CD4-positive, alpha-beta T cell treated with Interleukin-15 for 1 hour (primary cell): Measurements from ENCODE around the gene HAAO.
"Not testable (repeated sequence)": the region's sequence is repeated elsewhere in the genome, so short reads cannot be mapped to it uniquely, and the experiment has no call there.

Source experiments
- DNase-seq: peaks from one replicate; pipeline ENCODE4 v3.0.0-alpha.2; 2020

Gene HAAO

DNA sequence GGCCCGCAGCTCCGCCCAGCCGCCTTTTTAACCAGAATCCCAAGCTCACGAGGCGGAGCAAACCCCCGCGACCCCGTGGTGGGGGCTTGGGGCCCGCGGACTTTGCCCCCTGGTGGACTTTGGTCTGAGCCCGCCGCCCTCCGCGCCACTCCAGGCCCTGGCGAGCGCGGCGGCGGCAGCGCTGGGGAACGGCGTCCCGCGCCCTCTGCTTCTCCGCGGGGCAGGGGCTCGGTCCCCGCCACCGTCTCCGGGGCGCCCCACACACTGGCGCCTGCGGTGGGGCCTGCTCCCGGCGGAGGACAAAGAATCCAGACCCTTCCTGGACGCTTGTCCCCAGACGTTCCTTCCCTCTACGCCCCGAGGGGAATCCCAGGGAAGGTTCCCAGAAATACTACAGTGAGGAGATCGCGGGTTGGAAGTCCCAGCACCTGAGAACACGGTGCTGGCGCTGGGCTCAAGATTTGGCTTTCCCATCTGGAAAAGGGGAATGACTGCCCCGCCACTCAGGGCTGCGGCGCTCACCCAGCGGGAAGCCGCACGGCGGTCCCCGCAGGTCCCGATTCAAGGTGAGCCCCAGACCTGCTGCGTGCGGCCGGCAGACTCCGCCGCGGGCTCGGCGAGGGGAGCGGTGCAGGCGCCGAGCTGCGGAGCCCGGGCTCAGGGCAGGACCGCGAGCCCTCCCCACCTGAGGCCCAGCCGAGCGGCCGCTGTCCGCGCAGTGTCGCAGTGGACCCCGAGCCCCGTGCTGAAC lies at the start of gene HAAO:
Gene HAAO, minus strand, starts transcription at position 1 of the 751 bp plus-strand sequence. CDS start 47 bp downstream, outside the sequence.
- DNase-seq, result peak; percentile 19

DNA sequence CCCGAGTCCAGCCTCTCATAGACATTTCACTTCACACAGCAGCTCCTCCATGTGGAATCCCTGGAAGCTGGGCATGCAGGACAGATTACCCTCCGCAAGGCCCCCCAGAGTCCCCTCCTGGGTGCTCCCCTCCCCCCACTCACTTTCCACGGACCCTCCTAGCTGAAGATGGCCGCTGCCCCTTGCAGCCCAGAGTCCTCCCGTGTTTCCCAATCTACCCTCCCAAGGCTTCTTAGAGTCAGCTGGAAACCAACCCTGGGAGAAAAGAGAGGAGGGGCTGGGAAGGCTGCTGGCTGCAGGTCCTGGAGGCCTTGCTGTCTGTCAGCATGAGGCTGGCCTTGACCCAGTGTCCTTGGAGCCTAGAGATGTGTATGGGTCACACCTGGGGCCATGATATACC lies 49.0 kb upstream of the HAAO start:
- DNase-seq, result no peak

DNA sequence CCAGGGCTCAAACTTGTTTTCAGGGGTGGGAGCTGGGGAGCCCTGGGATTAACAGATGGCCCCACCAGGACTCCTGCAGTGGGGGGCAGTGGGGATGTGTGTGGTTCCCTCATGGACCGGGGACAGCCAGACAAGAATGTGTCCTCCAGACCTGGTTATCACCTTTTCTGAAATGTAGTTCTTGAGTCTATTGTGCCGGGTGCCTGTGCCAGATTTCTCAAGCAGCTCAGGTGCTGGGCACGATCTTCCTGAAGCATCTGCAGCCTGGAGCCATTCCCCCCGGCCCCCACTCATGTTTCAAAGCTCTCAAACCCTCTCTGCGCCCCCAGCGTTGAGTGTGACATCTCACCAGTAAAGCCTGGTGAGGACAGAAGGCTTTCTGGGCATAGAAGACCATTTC lies 48.4 kb upstream of the HAAO start:
- DNase-seq, result no peak

DNA sequence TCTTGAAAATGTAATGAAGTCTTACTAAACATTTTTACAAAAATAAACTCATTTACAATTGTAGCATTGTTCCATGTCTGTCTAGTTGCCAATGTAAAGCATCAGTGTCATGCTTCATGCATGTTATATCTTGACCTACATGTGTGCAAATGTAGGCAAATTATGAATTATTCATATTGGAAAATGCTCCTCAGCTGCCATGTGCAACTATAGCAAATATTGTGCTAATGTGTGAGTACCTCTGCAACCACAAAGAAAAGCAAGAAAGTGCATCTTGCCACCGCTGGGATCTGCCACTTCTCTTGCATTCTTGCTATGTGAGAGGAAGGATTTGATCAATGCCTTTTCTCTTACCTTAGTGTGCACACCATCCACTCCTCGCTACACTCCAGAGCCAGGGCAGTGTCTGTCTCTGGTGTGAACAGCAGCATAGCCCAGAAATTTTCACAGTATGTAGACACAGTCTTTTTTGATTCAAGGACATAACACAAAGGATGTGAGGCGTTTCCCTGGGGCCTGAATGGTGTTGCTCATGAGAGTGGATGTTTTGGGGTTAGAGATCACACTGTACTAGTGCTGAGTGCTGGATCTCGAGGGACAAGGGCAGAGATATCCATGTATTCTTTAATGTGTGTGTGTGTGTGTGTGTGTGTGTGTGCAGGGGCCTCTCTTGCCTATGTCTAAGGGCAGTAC lies 47.6 kb upstream of the HAAO start:
- no peak for DNase-seq

DNA sequence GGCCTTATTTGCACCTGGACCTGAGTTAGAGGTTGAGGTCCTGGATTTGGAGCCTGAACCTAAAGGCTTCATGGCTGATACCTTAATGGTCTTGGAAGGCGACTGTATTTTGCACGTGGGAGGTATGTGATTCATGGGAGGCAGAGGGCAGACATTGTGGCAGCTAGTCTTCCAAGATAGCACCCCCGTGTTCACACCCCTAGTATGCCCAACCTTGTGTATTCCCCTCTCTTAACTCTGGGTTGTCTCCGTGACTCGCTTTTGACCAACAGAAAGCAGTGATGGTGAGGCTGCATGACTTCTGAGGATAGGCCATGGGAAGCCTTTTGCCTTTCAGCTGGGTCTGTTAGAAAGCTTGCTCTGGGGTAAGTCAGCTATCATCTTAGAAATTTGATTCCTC lies 45.8 kb upstream of the HAAO start:
- DNase-seq, result no peak

DNA sequence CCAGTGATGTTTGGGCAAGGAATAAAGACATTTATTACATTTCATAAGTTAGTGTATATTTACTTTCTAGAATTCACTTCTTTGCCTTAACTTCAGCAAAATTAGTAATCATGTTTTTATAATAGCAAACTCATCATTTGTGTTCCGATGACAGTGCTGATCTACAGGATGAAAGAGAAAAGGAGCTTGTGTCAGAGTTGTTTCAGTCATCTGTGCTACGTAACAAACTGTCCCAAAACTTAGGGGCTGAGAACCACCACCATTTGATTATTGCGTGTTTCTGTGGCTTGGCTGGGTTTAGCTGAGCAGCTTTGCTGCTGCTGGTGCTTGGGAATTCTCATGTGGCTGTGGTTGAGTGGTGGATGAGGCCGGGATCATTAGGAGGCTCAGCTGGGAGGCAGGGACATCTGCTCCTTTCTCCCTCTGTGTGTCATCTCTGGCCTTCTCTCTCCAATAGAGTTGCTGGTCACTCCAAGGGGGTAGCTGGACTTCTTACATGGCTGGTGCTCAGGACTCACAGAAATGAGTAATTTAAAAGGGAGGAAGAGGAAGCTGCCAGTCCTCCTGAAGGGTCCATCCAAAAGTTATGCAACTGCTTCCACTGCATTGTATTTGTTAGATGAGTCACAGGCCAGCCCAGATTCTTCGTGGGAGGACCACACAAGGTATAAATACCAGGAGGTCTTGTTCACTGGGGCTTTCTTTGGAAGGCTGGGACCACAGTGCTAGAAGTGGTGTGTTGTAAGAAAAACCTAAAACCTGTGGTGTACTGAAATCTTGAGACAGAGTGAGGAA lies 43.4 kb upstream of the HAAO start:
- DNase-seq, result peak; percentile 32

DNA sequence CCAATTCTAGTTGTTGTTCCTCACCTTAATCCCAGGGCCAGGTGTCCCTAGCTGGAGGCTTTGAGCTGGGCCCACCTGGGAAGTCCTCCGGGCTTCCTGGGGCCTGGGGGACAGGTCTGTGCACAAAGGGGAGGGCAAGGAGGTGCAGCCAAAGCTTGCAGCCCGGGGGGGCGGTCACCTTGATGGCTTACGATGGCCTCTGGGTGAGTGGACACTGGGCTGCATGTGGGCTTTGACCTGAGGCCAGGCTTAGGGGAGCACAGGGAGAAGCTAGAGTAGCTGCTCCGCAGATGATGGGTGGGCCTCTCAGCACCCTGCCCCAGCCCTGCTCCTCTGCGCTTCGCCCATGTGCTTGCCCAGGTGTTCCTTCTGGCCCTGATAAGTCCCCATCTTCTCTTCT lies 41.8 kb upstream of the HAAO start:
- no peak for DNase-seq

DNA sequence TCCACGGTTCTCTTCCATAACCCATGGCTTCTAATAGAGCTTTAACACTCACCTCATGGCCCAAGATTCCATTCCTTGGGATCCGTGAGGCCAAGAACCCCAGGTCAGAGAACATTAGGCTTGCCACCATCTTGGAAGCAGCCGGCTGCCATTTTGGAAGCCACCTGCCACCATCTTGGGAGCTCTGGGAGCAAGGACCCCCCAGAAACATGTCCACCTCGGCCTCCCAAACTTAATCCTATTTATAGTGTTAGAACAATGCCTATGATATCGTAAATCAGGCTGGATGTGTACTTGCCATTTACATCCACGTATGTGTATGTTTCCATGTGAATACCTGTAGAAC lies 39.9 kb upstream of the HAAO start:
- no peak for DNase-seq

DNA sequence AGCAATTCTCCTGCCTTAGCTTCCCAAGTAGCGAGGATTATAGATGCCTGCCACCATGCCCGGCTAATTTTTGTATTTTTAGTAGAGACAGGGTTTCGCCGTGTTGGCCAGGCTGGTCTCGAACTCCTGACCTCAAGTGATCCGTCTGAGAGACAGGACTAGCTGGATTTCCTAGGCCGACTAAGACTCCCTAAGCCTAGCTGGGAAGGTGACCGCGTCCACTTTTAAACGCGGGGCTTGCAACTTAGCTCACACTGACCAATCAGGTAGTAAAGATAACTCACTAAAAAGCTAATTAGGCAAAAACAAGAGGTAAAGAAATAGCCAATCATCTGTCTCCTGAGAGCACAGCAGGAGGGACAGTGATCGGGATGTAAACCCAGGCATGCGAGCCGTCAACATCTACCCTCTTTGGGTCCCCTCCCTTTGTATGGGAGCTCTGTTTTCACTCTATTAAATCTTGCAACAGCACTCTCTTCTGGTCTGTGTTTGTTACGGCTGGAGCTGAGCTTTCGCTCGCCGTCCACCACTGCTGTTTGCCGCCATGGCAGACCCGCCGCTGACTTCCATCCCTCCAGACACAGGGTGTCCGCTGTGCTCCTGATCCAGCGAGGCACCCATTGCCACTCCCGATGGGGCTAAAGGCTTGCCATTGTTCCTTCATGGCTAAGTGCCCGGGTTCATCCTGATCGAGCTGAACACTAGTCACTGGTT lies 39.3 kb upstream of the HAAO start:
- not testable (repeated sequence) for DNase-seq

DNA sequence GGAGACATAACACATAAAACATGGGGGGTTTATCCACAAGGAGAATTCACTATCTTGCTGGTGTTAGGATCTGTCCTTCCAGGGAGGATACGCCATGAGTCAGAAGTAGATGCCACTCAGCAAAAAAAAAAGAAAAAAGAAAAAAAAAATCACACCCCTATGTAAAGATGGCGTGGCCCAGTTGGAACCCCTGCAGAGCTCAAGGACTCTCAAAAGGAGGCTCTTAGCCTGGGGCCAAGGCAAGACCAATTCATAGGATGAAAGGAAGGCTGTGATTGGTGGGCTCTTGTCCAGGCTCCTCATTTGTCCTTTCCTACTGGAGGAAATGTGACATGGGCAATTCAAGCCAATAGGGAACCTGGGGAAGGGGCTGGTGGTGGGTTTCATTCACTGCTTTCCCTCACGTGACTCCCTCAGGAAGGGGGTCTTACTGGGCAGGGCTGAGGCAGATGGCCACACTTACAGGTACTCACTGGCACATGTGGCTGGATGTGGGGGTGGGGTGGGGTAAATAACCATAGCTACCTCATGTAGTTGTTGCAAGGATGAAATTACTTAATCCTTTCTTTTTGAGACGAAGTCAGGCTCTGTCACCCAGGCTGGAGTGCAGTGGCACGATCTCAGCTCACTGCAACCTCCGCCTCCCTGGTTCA lies 38.7 kb upstream of the HAAO start:
- DNase-seq, result no peak

DNA sequence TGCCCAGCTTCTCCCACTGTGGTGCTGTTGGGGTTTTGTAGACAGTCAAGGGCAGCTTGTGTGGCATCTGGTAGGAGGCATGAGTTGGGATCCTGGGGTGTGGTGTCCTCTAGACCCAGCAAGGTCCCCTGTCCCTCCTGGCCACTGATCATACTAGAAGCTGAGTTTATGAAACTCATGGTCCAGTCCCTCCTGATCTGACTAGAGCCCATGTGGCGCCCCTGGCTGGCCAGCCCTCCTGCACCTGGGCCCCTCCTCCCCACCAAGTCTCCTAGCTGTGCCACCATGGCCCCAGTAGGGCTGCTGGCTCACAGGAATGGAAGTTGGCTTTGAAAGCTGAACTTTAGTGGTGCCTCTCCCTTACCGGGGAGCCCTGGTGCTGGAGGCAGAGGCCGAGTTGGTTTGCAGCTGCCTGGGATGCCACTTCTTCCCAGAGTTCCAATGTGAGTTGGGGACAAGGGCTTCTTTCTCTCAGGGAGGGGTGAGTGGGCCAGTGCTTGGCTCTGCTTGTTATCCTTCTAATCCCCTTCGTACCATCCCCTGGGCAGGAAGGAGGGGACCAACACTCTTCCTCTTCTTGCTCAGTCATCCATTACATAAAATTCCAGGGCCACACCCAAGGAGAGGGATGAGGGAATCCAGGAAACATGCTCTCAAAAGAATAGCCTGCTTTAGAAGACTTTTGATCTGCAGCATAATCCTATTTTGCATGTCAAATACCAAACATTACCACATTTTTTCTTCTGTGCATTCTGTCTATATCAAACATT lies 37.5 kb upstream of the HAAO start:
- no peak for DNase-seq

DNA sequence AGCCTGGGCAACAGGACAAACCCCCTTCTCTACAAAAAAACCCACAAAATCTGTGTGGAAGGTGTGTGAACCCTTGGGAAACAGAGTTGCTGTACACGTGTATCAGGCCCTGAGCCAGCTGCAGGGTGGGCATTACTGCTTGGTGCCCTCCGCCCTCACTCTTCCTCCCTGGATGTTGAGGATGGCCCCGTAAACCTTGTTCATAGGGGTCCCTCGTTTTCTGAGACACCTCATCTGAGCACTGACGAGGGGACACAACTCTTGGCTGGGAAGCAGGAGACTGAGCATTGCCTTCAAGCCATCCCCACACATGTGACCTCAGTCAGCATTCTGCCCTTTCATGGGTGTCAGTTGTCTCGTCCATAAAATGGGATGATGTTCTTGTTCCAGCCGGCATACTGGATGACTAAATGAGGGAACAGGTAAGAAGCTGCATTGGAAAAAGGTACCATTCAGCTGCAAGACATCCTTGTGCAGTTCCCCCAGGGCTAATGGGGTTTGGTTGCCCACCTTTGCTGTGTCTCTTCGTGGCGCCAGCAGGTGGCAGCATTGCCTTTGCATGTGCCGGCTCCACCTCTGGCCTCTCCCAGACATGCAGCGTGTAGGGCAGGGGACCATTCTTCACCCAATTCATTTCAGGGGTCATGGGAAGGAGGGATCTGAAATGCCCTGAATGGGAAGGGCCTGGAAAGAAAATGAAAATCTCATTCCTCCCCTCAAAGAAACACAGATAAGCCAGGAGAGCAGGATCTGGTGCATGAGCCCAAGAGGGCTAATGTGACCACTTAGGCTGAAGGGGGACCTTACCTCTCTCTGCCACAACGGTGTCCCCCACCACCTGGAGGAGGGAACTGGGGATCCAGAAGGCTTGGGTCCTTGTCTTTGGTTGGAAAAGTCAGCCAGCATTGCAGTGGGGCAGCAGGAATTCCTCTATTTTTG lies 36.4 kb upstream of the HAAO start:
- DNase-seq, result peak; percentile 71

DNA sequence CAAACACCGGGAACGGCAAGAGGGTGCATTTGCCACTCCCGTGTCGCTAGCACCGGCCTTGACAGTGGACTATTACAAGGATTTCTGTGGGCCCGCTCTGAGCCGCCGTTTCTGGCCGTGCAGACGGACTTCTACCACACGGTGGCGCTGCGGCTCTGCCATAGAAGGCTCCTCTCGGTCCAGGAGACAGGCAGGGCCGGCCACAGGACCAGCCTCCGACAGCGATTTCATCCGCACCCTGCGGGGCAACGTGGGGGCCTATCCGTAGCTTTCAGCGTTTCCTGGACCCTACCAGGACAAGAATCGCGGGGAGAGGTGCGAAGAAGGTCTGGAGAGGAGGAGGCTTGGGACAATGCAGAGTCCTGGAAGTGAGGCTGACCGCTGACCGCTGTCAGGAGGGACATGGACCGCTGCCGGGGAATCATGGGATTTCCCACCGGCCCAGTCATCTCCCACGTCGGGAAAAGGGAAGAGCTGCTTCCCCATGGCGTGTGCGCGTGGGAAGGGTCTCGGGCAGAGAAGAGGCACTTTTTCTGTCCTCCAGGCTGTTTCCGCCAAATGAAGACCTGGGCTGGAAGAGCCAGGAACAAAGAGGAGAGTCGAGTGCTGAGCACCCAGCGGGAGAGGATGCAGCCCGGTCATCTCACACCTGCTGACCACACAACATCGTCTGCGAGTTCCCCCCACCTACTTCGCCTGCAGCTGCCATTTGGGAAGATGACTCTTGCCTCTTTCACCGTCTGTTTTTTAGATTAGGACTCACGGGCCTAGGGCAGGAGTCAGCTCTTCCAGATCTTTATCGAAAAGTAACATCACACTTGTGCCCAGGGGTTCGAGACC lies 35.5 kb upstream of the HAAO start:
- DNase-seq, result peak; percentile 75

DNA sequence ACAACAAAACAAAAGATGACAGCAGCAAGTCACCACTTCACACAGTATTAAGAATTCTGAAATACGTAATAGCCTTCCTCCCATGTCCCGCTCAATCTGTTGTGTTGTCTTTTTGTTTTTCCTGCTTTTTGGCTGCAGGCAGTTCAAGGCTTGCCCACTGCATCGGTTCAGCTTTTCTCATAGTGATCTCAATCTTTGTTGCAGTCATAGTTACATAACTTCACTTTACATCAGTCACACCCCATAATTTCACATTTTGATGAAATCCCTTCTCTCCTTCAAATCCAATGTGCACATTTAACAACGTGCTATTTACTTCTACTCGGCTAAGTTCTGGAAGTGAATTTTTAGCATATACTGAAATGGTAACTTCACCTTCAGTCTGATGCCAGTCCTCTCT lies 33.8 kb upstream of the HAAO start:
- no peak for DNase-seq

DNA sequence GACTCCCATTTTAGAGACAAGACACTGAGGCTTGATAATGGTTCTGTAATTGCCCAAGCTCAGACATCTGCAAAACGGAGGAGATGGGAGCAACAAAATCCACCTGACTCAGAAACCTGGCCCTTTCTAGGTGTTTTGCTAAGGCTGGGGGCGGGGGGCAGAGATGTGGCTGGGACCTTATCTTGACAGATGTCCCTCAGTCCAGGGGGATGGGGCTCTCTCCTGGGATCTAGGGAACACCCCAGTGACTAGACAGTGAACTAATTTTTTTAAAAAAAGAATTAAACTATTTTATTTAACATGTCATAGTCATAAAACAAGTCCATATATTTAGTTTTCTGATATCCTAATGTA lies 32.0 kb upstream of the HAAO start:
- no peak for DNase-seq

DNA sequence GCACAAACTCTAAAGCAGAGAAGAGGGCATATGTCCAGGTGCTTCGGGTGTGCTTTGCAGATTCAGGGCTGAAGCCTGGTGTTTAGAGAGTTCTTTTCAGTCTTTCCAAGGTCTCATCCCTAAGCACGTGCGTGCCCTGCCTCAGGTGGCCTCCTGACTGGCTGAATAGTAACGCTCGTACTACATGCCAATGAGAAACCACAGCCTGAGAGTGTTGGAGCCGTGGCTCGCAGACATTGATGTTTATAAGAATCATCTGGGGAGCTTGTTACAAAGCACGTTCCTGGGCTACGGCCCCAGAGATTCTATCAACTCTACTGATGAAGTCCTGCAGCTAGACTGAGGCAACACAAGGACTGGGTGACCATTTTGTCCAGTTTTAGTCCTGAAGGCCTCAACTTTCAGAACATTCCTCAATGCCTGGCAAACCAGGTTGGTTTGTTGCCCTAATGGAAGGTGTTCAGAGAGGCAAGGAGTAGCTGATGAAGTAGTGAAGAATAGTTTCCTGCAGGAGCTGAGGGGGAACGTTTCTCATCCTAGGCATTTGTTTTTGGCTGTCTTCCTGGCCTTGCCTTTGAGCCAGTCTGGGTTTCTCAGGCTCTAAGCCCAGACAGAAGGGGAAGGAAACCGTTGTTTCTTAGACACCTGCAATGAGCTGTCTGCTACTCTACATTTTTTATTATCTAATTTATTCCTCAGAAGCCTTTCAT lies 31.5 kb upstream of the HAAO start:
- no peak for DNase-seq

DNA sequence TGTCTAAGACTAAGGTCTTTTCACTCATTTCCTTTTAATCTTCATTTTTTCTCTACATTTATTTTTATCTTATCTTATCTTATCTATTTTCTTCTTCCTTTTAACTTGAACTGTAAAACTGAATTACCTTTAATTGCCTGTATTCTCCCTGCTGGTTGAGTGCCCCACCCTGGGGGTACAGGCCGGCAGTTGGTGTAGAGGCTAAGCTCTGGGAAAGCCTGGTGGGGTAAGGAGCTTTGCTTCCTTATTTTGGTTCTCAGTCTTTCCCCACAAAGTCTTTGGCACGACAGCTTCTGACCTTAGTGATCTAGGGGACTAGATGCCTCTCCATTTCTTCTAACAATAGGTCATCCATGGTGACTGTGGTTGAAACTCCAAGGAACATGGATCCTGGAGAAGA lies 26.8 kb upstream of the HAAO start:
- no peak for DNase-seq

DNA sequence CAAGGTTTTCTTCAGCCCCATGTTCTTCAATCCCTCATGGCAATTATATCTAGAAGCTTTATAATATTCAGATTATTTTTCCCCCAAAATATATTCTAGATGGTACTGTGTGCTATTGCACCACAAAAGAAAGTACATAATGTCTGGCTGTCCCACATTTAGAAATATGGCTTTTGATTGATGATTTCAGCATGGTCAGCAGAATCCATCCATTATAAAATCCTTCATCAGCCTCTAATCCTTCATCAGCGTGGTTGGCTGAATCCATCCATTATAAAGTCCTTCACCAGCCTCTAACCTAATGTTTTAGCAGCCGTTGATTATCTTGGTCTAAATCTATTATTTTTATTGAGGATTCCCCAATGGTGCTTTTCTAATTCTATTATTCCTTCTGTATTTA lies 23.3 kb upstream of the HAAO start:
- DNase-seq, result no peak

DNA sequence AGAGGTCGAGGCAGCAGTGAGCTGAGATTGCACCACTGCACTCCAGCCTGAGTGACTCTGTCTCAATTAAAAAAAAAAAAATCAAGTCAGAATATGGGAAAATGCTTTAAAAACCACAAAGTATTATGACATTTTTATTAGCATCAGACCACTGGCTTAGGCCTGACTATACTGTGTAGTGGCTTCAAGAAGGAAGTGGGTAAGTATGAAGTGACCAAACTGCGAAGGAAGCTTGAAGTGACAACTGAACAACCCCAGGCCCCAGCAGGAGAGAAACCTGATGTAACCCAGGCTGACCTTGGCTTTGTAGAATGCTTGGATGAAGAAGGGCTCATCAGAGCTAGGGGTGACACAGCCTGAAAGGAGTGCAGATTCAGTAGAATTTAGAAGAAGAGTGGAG lies 21.4 kb upstream of the HAAO start:
- no peak for DNase-seq
